SK-MEL-5 (cell line): ENCODE data around the gene PRKAG2. TPM values are rescaled to one million over a fixed set of nuclear protein-coding genes. Genes with fewer than 3 reads are reported as not detected.
"Not testable (repeated sequence)": the region's sequence is repeated elsewhere in the genome, so short reads cannot be mapped to it uniquely, and the experiment has no call there.

Experiments
- DNase-seq: peaks from one replicate; pipeline ENCODE4 v3.0.0-alpha.2; 2016; ENCODE audit warnings: low read depth, low spot score
- in situ Hi-C: cut with HindIII; loops from 2 replicates; pipeline ENCODE4 v1.10.0; 2016; ENCODE audit warnings: low sequenced_read_pairs, high pct_unique_total_duplicates, low pct_unique_long_range_greater_than_20kb
- total RNA-seq: library from RNA; depleted of rRNA; stranded (reverse); fragments of >200 nt; shearing (Covaris generic); gene quantifications from 2 replicates; pipeline ENCODE4 v1.2.3, GENCODE V29; 2014

PRKAG2 gene
- total RNA-seq, 1 experiment from 2014 or later: 8.8 TPM

DNA sequence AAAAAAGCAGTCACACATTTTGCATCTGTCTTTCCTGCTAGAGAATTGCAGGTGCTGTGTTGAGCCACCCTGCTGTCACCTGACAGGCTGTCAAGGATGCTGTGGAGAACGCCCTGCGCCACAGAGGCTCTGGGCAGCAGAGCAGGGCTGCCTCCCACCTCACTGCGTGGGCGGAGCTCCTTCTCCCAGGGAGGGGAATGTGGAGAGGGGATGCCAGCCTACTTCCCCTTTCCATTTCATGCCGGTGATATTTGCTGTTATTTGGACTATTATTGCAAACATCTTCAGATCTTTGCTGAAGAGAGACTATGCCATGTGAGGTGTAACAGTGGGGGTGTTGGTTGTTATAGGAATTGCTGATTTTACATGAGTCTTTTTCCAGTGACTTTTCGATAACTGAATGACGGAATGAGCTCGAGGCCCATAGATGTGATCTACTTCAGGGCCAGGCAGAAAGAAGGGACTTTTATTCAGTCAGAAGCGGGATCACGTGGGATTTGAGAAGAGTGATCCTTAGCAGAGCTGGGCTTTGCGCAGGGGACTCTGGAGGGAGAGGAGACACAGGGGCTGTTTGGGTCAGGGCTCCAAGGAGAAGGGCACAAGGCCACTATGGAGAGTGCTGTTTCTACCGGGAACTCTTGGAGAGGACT, 13.6 kb upstream of the PRKAG2 start:
- in situ Hi-C loops: no loop called here
- no peak for DNase-seq

DNA sequence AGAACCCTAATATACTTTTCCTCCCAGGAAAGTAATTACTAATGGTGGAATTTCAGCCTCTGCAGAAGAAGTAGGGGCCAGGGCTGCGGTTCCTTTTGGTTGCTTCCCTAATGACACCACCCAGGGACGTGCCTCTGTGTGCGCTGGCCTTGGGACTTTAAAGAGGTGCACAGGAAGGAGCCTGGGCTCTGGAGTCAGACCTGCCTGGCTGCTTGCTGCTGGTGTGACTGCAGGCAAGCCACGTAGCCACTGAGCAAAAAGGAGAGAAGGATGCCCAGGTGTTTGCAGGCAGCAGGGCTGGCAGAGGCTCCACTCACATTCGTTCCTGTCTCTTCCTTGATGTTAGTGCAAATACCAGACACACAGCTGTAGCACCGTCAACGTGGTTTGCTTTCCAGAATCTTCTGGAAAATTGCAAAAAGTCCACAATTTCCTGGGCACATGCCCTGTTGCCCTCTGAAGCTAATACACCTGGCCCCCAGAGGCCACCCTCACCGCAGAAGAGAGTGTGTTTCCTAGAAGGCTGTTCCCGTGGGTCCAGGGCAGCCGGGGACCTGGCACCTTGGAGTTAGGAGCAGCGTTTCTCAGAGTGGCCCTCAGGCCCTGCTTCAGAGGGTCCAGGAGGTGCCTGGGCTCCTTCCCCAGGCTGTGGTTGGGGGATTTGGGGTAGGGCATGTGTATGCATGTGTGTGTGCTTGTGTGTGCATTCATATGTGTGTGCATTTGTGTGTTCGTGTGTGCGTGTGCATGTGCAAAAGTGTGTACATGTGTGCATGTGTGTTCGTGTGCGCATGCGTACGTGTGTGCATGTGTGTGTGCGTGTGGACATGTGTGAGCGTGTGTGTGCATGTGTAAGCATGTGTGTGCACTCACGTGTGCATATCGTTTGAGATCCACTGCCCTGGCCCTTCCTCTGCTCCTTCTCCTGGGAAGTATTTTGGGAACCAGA, 12.8 kb upstream of the PRKAG2 start:
- no peak for DNase-seq
- in situ Hi-C loops: no loop called here

DNA sequence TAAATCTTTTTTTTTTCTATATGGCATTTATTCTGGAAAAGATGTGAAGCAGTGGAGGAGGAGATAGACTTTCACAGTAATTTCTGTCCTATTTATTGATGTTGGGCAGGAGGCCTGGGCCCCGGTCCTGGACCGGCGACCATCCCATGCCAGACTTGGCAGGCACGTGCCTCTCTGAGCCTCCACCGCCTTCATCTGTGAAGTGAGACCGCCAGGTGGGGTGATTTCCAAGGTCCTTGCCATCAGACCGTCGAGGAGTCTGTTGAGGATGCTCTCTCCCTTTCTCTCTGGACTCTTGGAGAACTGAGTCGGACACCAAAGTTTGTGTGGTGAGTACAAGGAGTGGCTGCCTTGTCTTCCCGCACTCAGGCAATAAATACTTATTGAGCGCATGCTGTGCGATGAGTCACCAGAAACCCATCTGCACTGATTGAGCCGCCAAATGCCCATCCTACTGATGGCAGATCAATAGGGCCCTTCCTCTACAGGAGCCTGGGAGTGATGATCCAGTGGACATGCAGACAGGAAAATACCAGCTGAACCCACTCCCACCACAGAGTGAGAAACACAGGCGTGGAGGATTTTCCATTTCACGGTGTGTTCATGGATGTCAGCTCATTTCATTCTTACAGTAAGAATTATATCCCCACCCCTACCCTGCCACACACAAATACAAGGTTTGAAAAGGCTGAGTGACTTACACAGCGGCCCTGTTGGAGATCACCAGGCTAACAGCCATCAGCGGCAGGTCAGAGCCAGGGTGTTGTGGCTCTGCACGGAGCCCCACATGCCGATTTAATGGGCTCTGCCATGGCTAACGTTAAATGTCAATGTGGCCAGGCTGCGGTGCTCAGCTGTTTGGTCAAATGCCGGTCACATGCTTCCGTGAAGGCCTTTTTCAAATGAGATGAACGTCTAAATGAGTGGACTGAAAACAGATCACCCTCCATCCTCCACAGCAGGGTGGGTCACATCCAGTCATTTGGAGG, 11.5 kb upstream of the PRKAG2 start:
- in situ Hi-C loops: no loop called here

DNA sequence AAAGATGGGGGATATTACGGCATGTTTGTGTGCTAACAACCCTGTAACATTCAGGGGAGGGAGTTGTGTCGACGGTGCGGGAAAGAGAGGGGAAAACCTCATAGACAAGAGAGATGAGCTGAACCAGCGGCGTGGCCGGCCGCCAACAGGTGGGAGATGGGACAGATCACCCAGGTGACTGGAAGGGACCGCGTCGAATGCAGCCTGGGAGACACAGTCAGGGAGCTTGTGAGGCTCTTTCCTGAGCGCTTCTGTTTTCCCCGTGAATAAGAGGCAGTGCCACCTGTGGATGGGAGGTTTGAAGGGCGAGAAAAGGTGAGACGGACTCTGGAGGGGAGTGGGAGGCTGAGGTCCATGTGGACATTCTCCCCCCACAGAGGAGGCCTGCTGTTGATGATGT, 9.9 kb upstream of the PRKAG2 start:
- in situ Hi-C loops: no loop called here
- DNase-seq: no peak

More for the DNA sequence above, 11.5 kb upstream of the PRKAG2 start:
- DNase-seq: peak; percentile 48

DNA sequence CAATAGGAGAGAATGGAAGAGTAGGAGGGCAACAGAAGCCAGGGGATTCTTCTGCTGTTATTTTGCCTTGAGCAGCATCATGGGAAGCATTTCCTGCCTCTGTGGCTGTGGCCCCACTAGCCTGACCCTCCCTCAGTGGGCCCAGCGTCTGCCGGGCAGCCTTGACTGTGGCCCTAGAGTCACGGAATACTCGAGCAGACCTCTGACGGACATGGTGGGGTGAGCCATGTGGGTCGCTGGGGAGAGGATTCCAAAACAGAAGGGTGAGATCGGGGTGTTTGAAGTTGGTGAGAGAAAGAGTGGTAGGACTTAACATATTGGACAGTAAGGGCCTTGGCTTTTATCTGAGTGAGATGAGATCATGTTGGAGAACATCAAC, 8.3 kb upstream of the PRKAG2 start:
- in situ Hi-C loops: no loop called here
- no peak for DNase-seq

DNA sequence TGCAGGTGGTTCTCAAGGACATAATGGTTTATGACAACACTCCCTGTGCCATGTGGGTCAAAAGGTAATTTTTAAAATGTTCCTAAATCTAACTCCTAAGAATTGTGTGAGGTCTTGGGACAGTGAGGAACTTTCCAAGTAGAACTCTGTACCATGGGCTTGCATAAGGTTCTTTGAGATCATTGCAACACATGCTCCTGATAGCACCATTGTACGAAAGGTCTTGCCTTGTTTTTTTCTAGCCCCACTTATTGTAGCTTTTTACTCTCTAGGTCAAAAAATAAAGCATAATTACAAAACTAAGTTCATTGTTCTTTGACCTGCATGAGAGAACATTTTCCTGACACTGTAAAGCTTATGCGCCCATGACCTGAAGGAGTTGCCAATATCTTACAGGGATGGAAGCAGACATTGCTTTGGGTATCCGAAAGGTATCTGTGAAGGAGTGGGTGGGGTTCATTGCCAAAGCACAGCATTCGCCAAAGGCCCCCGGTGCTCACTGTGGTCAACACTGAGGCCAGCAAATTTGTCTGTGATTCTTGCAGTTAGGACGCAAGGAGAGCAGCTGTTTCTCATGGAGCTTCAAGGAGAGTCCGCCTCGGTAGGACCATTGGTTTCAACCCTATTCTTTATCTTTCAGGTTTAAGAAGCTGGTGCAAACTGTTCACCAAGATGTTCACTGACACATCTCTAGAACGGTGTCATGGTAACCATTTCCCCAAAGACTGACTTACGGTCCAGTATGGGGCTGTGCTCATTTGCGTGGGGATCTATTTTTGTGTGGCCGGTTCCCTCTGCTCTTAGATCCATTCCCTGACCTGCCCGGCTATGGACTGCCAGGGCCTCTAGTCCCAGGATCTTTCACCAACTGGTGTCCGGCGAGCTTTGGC, 7.6 kb upstream of the PRKAG2 start:
- no peak for DNase-seq
- in situ Hi-C loops: no loop called here

DNA sequence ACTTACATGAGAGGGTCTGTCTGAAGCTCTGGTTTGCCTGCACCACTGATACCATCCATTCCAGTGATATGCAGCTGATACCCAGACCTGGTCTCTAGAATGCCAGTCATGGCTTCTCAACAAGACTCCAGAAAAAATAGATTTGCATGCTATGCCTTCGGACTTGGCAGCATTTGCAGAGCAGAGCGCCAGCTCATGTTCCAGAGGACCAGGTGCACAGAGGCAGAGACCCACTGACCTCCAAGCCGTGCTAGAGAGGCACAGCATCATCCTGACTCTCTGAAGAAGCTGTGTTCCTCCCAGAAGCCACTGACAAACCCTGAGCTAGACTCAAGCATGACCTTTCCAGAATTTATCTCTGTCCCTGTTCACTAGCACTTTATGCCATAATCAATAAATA, 6.9 kb upstream of the PRKAG2 start:
- in situ Hi-C loops: no loop called here
- DNase-seq: no peak

DNA sequence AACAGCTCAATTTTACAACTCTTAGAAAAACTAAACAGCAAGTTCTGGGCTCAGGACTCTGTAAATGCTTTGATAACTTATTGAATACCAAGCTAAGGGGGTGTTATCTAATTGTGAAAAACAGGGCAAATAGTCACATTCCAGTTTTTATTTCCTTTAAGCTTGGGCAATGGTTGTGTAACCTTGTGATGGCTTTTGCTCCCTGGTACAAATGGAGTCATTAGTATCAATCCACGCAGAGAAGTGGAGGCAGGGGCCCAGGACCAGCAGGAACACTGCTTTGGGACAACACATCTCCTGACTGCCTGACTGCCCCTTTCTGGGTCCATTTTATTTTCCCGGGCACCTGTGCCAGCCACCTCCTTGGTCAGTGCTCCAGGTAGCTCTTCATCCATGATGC, 5.8 kb upstream of the PRKAG2 start:
- no peak for DNase-seq
- in situ Hi-C loops: no loop called here

DNA sequence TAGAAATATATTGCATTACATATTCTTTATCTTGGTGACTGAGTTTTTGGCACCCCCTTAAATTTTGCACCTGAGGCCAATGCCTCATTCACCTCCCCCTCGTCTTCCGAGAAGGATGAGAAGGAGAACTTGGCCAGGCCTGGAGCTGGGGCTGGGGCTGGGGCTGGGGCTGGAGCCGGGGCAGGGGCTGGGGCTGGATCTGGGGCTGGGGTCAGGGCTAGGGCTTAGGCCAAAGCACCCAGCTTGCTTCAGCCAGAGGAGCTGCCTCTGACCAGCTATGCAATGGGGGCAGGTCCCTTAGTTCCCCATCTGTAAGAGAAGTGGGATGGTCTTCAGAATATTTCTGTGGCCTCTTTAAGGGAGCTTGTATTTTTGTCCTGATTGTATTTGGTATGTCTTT, 3.8 kb upstream of the PRKAG2 start:
- in situ Hi-C loops: no loop called here
- DNase-seq: no peak

DNA sequence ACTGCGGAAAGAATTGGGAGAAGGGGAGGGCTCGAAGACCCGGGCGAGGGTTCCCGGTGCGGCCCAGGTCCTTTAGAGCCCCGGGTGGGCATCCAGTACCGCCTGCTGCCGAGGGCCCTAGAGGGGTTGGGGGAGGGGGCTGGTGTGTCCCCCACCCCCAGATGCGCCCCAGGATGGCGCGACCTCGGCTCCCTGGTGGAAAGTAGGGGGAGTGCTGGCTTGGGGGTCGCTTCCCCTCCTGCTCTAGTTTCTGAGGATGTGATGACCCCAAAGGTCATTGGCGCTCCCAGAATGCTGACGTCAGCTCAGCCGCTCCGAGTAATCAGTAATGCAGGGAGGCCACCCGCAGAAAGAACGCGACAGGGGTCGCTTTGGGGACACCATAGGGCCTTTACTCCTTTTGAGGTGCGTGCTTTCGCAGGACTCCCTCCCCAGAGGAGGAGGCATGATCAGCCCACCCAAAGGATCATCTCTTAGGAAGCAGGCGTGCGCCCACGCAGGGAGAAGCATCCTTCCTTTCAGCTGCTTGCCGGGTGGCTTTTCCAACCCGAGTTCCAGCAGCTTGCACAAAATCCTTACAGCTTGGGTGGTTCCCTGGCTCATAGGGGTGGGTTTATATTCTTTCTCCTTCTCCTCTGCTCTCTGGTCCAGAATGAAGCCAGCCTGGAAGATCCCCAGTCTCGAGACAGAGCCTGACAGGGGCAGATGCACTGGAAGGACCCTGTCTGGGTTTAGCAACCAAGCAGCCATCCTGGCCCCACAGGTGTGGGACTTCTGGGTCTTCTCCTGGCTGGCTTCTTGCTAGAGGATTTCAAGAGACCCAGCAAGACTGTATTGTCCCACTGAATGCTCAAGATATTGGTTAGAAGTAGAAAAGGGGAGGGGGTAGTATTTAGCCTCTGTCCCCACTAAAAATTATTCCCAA, 1.3 kb upstream of the PRKAG2 start:
- in situ Hi-C loops: no loop called here

DNA sequence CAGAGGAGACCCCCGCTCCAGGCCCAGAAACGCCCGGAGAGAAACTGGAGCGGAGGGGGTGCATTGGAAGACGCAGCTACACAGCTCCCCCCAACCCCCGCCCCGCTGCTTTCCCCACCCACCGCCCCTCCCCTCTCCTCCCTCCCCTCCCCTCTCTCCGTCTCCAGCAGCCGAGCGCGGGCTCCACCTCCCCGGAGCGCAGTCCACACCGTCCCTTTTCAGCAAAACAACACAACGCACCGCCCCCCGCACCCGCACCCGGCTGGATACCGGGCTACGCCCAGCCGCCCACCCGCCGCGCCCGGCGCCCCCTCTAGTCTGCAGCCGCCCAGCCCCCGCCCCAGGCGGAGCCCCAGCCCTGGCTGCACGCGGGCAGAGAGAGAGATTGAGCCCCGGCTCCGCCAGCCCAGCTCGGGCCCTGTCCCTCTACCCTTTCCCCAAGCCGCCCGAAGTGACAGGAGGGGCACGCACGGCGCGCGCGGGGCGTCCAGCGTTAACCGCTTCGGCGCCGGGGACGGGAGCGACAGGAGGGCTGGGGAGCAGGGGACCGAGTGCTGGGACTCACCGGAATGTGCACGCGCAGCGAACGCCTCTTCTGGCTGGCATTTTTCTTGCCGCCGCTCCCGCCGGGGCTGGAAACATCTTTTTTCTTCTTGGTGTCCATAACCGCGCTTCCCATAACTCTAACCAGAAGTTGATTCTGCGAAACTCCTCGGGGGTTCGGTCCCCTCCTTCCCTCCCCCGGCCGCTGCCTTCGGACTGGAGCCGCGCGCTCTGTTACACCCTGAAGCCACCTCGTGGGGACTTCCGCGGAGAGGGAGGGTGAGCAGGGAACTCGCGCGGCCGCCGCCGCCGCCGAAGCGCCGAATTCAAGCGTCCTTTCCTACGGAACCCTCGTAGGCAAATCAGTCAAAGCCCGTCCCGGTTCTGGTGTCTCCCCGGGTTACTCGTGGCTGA, 695 bp downstream of the PRKAG2 start:
- peak; percentile 83 for DNase-seq
- in situ Hi-C loops: no loop called here

More for the DNA sequence above, 1.3 kb upstream of the PRKAG2 start:
- no peak for DNase-seq

DNA sequence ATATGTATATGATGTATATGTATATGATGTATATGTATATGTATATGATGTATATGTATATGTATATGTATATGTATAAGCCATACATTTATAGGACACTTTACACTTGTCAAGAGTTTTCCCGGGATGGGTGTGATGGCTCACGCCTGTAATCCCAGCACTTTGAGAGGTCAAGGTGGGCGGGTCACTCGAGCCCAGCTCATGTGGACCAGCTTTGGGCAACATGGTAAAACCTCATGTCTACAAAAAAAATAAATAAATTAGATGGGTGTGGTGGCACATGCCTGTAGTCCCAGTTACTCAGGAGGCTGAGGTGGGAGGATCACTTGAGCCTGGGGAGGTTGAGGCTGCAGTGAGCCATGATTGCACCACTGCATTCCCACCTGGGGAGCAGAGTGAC, 2.4 kb downstream of the PRKAG2 start:
- in situ Hi-C loops, DNase-seq: not testable (repeated sequence)

DNA sequence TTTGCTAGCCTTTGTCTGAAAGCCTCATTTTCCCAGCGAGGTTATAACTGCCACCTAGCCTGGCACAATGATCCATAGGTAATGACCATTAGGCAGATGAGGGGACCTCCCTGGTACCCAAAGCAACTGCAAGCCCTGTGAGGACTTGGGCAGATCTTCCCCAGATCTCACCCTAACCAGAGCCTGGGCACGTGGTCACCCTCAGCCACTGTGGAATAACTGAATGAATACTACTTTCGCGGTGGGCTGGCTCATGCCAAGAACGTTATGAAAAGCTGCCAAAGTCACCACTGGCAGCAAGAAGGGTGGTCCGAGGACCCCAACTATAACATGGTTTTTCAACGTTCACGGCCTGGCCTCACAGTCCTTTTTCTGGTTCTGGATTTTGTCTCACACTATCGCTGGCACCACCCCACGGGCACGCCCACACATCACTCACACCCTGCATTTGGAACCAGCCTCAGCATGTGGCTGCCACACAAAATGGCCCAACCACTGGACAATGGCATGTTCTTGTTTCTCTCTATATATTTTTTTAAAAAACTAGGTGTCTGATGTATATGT, 3.4 kb downstream of the PRKAG2 start:
- in situ Hi-C loops: no loop called here
- DNase-seq: no peak

DNA sequence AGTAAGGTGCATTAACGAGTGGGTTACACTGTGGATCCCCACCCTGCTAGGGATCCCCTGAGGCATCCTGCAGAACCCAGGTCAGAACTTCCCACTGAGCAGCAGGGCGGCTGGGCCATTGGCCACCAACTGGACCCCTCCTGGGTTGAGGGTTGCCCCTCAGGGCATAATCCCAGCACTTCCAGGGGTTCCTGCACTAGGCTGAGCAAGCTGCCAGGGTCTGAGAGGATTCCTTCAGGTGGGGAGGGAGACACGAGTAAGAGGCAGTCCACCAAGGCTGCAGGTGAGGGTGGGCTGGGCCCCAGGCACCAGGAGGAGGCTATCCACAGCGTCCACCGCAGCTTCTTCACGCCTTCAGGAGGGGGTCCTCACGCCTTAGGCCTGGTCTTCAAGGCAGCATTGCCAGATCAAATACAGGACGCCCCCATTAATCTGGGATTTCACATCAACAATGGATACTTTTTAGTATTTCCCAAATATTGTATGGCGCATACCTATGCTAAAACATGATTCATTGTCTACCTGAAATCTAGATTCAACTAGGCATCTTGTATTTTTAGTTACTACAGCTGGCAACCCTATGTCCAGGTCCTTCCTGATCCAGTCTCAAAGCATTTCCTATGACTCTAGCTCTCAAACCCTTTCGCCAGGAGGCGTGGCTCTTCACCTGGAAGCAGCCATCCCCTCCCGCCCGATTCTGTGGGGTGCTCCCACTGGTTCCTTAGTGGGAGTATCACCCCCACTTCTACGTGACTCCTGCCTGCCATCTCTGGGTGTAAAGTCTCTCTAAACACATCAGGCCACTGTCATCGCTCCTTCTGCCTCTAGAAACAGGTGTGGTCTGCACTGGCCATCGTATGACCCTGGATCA, 4.1 kb downstream of the PRKAG2 start:
- in situ Hi-C loops: no loop called here
- no peak for DNase-seq
